H9 (cell line): Measurements from ENCODE around the gene BBOX1. TPM values are rescaled to one million over a fixed set of nuclear protein-coding genes. Genes with fewer than 3 reads are reported as not detected.

Source experiments
- DNase-seq: peaks from one replicate; pipeline ENCODE4 v3.0.0-alpha.2; 2017
- H2AFZ ChIP-seq: one replicate; pipeline ENCODE4 v1.6.1; 2013; ENCODE audit warnings: mild to moderate bottlenecking, low read length, control low read depth, moderate library complexity
- H2AK5ac ChIP-seq: 2 replicates; pipeline ENCODE4 v1.6.1; 2013; ENCODE audit warnings: low read length, control low read depth, mixed read lengths; ENCODE audit not compliant: insufficient read length
- H2BK120ac ChIP-seq: one replicate; pipeline ENCODE4 v1.6.1; 2013; ENCODE audit warnings: low read depth, mild to moderate bottlenecking, low read length, control low read depth, inconsistent platforms; ENCODE audit not compliant: poor library complexity, severe bottlenecking
- H2BK12ac ChIP-seq: 2 replicates; pipeline ENCODE4 v1.6.1; 2013; ENCODE audit warnings: low read length, control low read depth, mixed read lengths, low read depth; ENCODE audit not compliant: insufficient read length
- H2BK15ac ChIP-seq: 2 replicates; pipeline ENCODE4 v1.6.1; 2013; ENCODE audit warnings: low read depth, low read length, control low read depth
- H2BK20ac ChIP-seq: one replicate; pipeline ENCODE4 v1.6.1; 2013; ENCODE audit warnings: low read depth, mild to moderate bottlenecking, low read length, control low read depth, inconsistent platforms; ENCODE audit not compliant: poor library complexity, severe bottlenecking
- H2BK5ac ChIP-seq: 2 replicates; pipeline ENCODE4 v1.6.1; 2013; ENCODE audit warnings: low read length, control low read depth, mixed read lengths; ENCODE audit not compliant: insufficient read length
- H3K14ac ChIP-seq: 2 replicates; pipeline ENCODE4 v1.6.1; 2013; ENCODE audit warnings: low read length, control low read depth; ENCODE audit not compliant: insufficient read depth
- H3K18ac ChIP-seq: 2 replicates; pipeline ENCODE4 v1.6.1; 2013; ENCODE audit warnings: low read depth, mild to moderate bottlenecking, mixed read lengths, low read length, control low read depth; ENCODE audit not compliant: insufficient read length
- H3K23ac ChIP-seq: 2 replicates; pipeline ENCODE4 v1.6.1; 2013; ENCODE audit warnings: low read length, control low read depth, mixed read lengths, low read depth; ENCODE audit not compliant: insufficient read length
- H3K23me2 ChIP-seq: 2 replicates; pipeline ENCODE4 v1.6.1; 2013; ENCODE audit warnings: low read depth, mild to moderate bottlenecking, mixed read lengths, low read length, control low read depth; ENCODE audit not compliant: insufficient read length, poor library complexity, severe bottlenecking
- H3K27ac ChIP-seq: 2 replicates; pipeline ENCODE4 v1.5.1; 2013; ENCODE audit warnings: low read length, control low read depth, mixed read lengths, low read depth; ENCODE audit not compliant: insufficient read length
- H3K27me3 ChIP-seq: 2 replicates; pipeline ENCODE4 v1.6.1; 2013; ENCODE audit warnings: low read length, control low read depth, inconsistent platforms; ENCODE audit not compliant: insufficient read depth
- H3K4ac ChIP-seq: 2 replicates; pipeline ENCODE4 v1.6.1; 2013; ENCODE audit warnings: low read depth, mild to moderate bottlenecking, control low read depth, inconsistent platforms, low read length, moderate library complexity
- H3K4me1 ChIP-seq: 2 replicates; pipeline ENCODE4 v1.6.1; 2013; ENCODE audit warnings: low read length, control low read depth, inconsistent platforms; ENCODE audit not compliant: insufficient read depth
- H3K4me2 ChIP-seq: 2 replicates; pipeline ENCODE4 v1.6.1; 2013; ENCODE audit warnings: low read length, control low read depth, mixed read lengths; ENCODE audit not compliant: insufficient read length, insufficient read depth
- H3K56ac ChIP-seq: 2 replicates; pipeline ENCODE4 v1.6.1; 2013; ENCODE audit warnings: low read depth, mild to moderate bottlenecking, mixed read lengths, low read length, control low read depth; ENCODE audit not compliant: insufficient read length
- H3K79me1 ChIP-seq: 2 replicates; pipeline ENCODE4 v1.6.1; 2013; ENCODE audit warnings: low read depth, mild to moderate bottlenecking, moderate library complexity, low read length, control low read depth, inconsistent platforms; ENCODE audit not compliant: insufficient read depth, poor library complexity, severe bottlenecking
- H3K79me2 ChIP-seq: 2 replicates; pipeline ENCODE4 v1.6.1; 2013; ENCODE audit warnings: low read length, control low read depth, inconsistent platforms; ENCODE audit not compliant: insufficient read depth
- H3K9ac ChIP-seq: 2 replicates; pipeline ENCODE4 v1.6.1; 2013; ENCODE audit warnings: low read length, control low read depth, mixed read lengths; ENCODE audit not compliant: insufficient read length; ENCODE audit errors: extremely low read depth
- H3K9me3 ChIP-seq: one replicate; pipeline ENCODE4 v1.6.1; 2013; ENCODE audit warnings: low read depth, low read length, inconsistent platforms; ENCODE audit not compliant: control insufficient read depth
- H3T11ph ChIP-seq: one replicate; pipeline ENCODE4 v1.6.1; 2013; ENCODE audit warnings: mild to moderate bottlenecking, low read length, control low read depth, inconsistent platforms
- H4K20me1 ChIP-seq: one replicate; pipeline ENCODE4 v1.6.1; 2013; ENCODE audit not compliant: control insufficient read depth, insufficient read length, insufficient read depth
- H4K5ac ChIP-seq: 2 replicates; pipeline ENCODE4 v1.6.1; 2013; ENCODE audit warnings: low read depth, mild to moderate bottlenecking, mixed read lengths, low read length, control low read depth; ENCODE audit not compliant: insufficient read length
- H4K8ac ChIP-seq: replicated peaks from 2 replicates; pipeline ENCODE4 v1.6.1; 2013; ENCODE audit warnings: low read length, control low read depth, mixed read lengths, low read depth; ENCODE audit not compliant: insufficient read length
- H4K91ac ChIP-seq: 2 replicates; pipeline ENCODE4 v1.6.1; 2013; ENCODE audit warnings: low read depth, mild to moderate bottlenecking, moderate library complexity, mixed read lengths, low read length, control low read depth; ENCODE audit not compliant: insufficient read length
- H3K27ac Mint-ChIP-seq, 3 experiments: 2 replicates in 2 of 3; 3 replicates in 1 of 3; pipeline ENCODE4 v1.8.0; 2020 to 2021; ENCODE audit warnings: mixed read lengths in 3 of 3, mild to moderate bottlenecking in 1 of 3, moderate library complexity in 1 of 3
- H3K27me3 Mint-ChIP-seq: 2 replicates; pipeline ENCODE4 v1.8.0; 2021; ENCODE audit warnings: low read depth, mild to moderate bottlenecking, moderate library complexity, mixed read lengths
- H3K36me3 Mint-ChIP-seq, 3 experiments: 2 replicates in 2 of 3; 3 replicates in 1 of 3; pipeline ENCODE4 v1.8.0; 2020 to 2021; ENCODE audit warnings: low read depth in 3 of 3, mixed read lengths in 3 of 3; ENCODE audit not compliant: insufficient read depth in 1 of 3
- H3K4me1 Mint-ChIP-seq, 2 experiments: 2 replicates each; pipeline ENCODE4 v1.8.0; 2020; ENCODE audit warnings: mixed read lengths in 2 of 2
- H3K4me3 Mint-ChIP-seq, 2 experiments: 2 replicates in 1 of 2; 3 replicates in 1 of 2; pipeline ENCODE4 v1.8.0; 2020 to 2021; ENCODE audit warnings: mild to moderate bottlenecking in 2 of 2, mixed read lengths in 2 of 2, moderate library complexity in 1 of 2
- H3K9me3 Mint-ChIP-seq, 2 experiments: 2 replicates in 1 of 2; 3 replicates in 1 of 2; pipeline ENCODE4 v1.8.0; 2020; ENCODE audit warnings: mild to moderate bottlenecking in 2 of 2, mixed read lengths in 2 of 2, moderate library complexity in 1 of 2
- WGBS: extraction: QIAGEN DNeasy Blood & Tissue Kit; methylation state at CpG from one replicate; pipeline ENCODE4 v1.1.7; 2013; ENCODE audit warnings: missing lambda C conversion rate, low lambda C conversion rate, mixed read lengths; ENCODE audit not compliant: insufficient read length; ENCODE audit errors: extremely low coverage; 5-methylcytosine and 5-hydroxymethylcytosine counted together
- total RNA-seq: library from RNA; stranded (reverse); gene quantifications from 2 replicates; pipeline ENCODE4 v1.2.1, GENCODE V29; 2021
- TF ChIP-seq, protein P1 (sequence below): fragments of 200-600 bp; sonication (generic); conservative IDR thresholded peaks from 3 replicates; pipeline ENCODE4 v1.8.0; 2021; ENCODE audit warnings: antibody characterized with exemption, mild to moderate bottlenecking

Gene BBOX1
- total RNA-seq, 1 experiment from 2014 or later: not detected

DNA sequence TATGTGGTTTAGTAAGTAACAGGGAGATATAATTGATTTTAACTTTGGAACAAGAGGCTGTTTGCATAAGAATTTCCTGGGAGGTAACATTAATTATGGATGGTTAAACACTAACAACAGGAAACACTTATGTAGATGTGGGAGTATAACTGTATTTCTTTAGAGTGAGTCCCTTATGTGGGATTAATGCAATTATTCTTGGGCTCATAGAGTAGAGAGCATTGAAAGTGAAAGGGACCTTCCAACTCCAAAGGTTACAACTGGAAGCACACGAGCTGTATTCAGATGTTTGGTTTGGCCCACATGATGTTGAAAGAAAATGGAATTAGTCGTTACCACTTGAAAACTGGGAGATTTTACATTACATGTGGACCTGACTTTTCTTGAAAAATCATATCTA, 53.5 kb downstream of the BBOX1 start:
- no peak for DNase-seq
- Histone ChIP-seq H2BK20ac (no peak overlapping the region), H3K27me3 (no peaks in the 10 kb centered on the region), H3K9me3 (no peaks in the 10 kb centered on the region), H3K18ac (no peak overlapping the region), H3K79me2 (no peaks in the 10 kb centered on the region), H3K9ac (no peak overlapping the region), H4K20me1 (no peaks in the 10 kb centered on the region), H3K4me2 (no peak overlapping the region), H2BK12ac (no peak overlapping the region), H4K8ac (no peak overlapping the region), H3K14ac (no peak overlapping the region), H4K5ac (no peak overlapping the region), H3K79me1 (no peaks in the 10 kb centered on the region), H3K27ac (no peak overlapping the region), H2BK120ac (no peak overlapping the region), H3K4ac (no peak overlapping the region), H4K91ac (no peak overlapping the region), H2AK5ac (no peak overlapping the region), H3K4me1 (no peaks in the 10 kb centered on the region), H2BK5ac (no peak overlapping the region), H3K23me2 (no peaks in the 10 kb centered on the region), H3T11ph (no peak overlapping the region), H3K56ac (no peak overlapping the region), H2AFZ (no peak overlapping the region), H3K23ac (peak overlapping the region; percentile 49), H2BK15ac (no peak overlapping the region)
- Mint-ChIP-seq H3K4me1 (no peaks in the 10 kb centered on the region), H3K9me3 (peaks cover 8 to 12% of the 10 kb centered on the region in 2 experiments), H3K4me3 (no peak overlapping the region), H3K27ac (no peak overlapping the region; a peak in 1 of 7 replicates), H3K27me3 (no peaks in the 10 kb centered on the region), H3K36me3 (peaks cover 6 to 18% (median 8%) of the 10 kb centered on the region in 3 experiments)
- WGBS: no CpG with 5 or more reads among the region's 2 CpGs
- TF ChIP-seq, protein P1, sequence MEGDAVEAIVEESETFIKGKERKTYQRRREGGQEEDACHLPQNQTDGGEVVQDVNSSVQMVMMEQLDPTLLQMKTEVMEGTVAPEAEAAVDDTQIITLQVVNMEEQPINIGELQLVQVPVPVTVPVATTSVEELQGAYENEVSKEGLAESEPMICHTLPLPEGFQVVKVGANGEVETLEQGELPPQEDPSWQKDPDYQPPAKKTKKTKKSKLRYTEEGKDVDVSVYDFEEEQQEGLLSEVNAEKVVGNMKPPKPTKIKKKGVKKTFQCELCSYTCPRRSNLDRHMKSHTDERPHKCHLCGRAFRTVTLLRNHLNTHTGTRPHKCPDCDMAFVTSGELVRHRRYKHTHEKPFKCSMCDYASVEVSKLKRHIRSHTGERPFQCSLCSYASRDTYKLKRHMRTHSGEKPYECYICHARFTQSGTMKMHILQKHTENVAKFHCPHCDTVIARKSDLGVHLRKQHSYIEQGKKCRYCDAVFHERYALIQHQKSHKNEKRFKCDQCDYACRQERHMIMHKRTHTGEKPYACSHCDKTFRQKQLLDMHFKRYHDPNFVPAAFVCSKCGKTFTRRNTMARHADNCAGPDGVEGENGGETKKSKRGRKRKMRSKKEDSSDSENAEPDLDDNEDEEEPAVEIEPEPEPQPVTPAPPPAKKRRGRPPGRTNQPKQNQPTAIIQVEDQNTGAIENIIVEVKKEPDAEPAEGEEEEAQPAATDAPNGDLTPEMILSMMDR: no peak
